GM15510 (cell line): ENCODE measurements around the gene FOXN1.

Source experiments
- POLR2A ChIP-seq: IDR thresholded peaks from 3 replicates; pipeline ENCODE4 v1.6.1; 2011; ENCODE audit warnings: borderline replicate concordance; ENCODE audit not compliant: insufficient read length; ENCODE audit errors: extremely low read depth

Gene FOXN1

GRCh38 chr17:28491860-28492259 lies 14.3 kb upstream of the FOXN1 start:
- TF ChIP-seq POLR2A, result no peak

- TF ChIP-seq POLR2A, result no peak
These were observed 13.5 kb upstream of the FOXN1 start for GRCh38 chr17:28492352-28493310.

DNA sequence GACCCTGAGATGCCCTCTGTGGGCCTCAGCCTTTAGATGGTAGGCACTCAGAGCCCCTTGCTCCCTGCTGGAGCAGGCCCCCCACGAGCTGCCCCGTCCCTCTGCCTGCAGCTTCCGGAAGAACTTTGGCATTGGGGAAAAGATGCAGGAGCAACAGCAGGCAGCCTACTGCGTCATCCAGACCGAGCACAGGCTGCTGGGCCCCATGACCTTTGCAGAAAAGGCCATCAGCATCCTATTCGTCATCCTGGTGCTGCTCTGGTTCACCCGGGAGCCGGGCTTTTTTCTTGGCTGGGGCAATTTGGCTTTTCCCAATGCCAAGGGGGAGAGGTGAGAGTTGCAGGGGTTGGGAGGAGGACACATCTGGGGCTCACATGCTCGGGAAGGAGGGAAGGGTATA lies 12.7 kb upstream of the FOXN1 start:
- TF ChIP-seq POLR2A, result no peak

DNA sequence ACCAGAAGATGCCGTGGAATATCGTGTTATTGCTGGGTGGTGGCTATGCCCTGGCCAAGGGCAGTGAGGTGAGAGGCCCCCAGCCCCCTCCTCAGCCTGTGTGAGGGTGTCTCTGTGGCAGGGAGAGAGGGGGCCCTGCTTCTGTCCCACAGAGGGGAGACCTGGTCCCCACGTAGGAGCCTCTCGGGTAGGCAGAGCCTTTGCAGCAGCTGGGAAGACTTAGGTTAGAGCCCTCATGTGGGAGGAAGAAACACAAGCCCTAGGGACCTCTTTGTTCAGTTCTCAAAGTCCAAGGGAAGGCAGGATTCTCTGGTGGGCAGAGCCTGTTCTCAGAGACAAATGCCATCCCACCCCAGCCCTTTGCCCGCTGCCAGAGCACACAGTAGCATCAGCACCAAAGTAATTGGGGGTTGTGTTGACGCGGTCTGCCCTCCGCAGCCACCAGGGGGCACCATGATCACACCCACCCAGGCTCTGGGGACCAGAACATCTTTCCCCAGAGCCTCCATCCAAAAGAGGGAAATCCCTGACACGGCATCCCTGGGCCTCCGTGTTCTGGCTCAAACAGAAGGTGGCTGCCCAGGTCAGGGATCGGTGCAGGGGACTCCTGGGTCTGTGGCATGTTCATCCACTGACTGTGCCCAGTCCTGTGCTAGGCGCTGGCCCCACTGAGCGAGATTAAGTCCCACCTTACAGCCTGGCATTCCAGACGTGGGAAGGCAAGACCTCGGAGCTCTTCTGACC lies 11.5 kb upstream of the FOXN1 start:
- no peak for TF ChIP-seq POLR2A

- no peak for TF ChIP-seq POLR2A
These were observed 10.5 kb upstream of the FOXN1 start for GRCh38 chr17:28495635-28496034.

DNA sequence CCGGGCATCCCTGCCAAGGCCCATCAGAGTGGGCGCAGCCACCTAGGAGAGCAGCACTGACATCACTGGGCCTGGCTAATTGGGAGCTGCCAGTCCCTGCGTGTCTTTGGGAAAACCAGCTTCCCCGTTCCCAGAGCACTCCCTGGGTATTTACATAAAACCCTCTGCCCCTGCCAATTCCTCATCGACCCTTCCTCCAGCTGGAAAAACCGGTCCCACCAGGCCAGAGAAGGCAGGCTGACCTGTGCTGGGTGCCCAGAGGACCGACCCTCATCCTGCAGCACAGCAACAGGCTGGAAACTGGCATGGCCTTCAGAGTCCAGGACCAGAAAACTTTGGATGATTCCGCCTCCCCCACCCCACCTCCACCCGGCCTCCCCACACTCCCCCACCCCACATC lies 8.2 kb upstream of the FOXN1 start:
- TF ChIP-seq POLR2A, result no peak

DNA sequence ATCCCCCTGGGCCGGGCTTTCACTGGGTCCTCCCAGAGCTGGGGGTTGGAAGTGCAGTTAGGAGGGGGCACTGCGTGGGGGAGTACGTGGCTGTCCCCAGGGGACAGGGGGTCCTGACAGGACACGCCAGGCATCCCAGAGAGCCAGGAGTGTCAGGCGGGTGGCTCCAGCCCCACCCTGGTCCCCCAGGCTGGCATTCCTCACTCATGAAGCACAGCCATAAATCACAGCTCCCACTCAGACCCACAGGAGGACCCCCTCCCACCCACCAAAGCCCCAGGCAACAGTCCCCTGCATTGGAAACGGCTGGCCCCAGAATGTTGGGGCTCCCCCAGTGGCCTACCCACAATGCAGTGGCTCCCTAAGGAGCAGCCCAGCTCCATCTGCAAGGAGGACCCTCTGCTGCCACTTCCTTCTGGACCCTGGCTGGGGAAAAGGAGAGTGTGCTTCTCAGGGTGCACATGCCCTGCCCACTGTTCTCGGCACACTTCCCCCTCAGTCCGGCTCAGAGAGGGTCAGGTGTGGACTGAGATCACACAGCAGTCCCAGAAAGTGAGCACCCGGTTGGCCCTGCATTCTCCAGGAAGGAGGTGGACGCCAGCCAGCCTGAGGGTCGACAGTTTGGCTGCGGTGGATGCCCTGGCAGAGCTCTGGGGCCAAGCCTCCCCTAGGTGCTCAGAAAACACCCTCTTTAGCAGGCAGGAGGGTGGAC lies 7.3 kb upstream of the FOXN1 start:
- TF ChIP-seq POLR2A, result no peak

GRCh38 chr17:28499364-28499664 lies 6.8 kb upstream of the FOXN1 start:
- TF ChIP-seq POLR2A, result no peak

DNA sequence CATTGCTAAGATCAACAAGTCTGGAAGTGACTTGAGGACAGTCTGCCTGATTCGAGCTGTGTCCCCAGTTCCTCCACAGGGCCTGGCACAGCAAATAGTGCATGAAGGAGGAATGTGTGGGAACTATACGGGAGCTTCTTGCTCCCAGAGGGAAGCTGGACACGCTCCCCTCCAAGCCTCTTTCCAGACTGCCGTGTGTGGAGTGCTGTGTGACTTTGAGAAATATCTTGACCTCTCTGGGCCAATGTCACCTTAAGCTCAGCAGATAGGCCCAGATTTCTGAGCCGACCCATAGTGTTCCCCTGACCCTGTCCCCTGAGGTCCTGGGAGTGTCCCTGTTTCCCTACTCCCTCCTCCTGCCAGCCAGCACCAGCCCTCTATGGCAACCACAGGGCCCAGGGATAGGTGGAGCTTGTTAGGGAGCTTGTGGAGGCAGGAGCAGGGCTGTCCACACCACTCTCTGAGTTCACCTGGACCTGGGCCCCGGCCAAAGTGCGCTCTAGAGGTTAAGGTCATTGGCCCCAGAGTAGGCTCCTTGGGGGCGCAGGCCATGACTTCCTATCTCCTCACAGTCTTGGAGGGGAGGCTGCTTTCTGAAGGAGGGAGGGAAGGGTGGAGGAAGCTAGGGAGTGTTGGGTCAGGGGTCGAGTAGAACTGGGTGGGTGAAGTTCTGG lies 6.3 kb upstream of the FOXN1 start:
- TF ChIP-seq POLR2A, result no peak

GRCh38 chr17:28500712-28501379 lies 5.3 kb upstream of the FOXN1 start:
- peak; percentile 28 for TF ChIP-seq POLR2A

DNA sequence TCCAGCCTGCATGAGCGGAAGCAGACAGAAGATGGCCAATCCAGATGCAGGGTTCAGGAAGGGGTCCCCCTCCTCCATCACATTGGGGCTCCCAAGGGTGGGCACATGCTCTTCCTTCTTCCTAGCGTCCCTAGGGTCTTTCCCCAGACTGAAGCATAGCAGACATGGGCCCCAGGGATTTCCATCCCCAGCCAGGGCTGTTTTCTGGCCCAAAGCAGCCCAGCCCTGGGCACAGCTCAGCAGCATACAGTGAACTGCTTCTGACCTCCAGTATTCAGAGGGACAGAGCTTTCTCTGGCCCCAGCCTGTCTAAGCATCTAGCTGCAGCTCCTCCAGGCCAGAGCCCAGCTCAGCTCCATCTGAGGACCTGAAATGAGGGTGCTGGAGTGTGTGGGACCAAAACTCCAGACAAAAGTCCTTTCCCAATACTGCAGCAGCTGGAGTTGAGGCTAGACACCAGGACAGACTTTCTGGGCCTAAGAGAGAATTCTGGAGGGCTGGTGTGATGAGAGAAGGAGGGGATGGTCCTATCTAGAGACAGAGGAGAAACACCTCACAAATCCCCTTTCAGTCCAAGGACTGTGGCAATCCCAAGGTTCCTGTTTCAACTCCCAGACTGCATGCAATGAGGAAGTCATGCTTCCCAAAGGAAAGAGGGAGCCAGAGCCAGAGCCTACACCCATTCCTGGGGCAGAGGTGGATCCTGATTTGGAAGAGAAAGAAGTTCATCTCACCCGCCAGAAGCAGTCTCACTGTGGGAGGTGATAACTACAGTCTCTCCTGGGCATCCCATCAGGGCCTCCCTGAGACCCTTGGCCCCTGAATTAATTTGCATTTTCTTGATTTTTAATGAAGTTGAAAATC lies 4.5 kb upstream of the FOXN1 start:
- TF ChIP-seq POLR2A, result no peak

- TF ChIP-seq POLR2A, result no peak
These were observed 2.7 kb upstream of the FOXN1 start for GRCh38 chr17:28503420-28503819.

DNA sequence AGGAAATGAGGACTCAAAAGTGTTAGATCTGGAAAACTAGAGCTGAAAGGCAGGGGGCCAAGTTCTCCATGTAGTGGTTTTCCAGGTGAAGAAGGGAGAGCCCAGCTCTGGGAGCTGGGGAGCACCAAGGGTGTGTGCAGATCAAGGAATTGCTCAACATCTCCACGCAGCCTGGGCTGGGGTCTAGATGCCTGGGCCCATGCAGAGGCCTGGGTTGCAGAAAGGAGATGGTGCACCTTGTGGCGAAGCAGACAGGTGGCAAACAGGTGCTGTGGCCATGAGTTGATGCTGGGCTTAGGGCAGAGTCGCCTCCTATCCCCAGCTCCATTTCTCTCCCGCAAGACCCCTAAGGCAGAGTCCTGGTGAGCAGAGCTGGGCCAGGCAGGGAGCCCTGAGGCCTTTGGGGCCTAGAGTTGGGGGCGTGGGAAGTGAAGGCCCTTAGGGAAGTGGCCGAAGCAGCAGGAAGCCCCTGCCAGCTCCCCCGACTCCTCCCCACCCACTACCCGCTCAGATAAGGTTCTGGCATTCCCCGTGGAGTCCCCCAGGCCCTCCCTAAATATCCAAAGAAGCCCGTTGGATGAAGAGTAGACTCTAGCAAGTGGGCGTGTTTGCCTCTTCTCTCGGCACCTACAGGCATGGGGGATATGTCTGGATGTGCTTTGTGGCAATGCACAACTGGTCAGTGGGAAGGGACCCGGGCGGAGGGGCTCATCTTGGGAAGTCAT lies 777 bp downstream of the FOXN1 start:
- TF ChIP-seq POLR2A, result no peak
